T-cell (primary cell): ENCODE results near the gene KLF3. TPM values are rescaled to one million over a fixed set of nuclear protein-coding genes. Genes with fewer than 3 reads are reported as not detected.

ENCODE experiments used
- ATAC-seq, 4 experiments: fragments of 200-7000 bp in 3 of 4; fragments of 150-1000 bp in 1 of 4; cut with Tn5 transposase; replicated peaks in 1 of 4; 1 replicate in 3 of 4; 2 replicates in 1 of 4; pipeline ENCODE4 v1.10.0; 2021; ENCODE audit warnings: moderate library complexity in 3 of 4, mild to moderate bottlenecking in 2 of 4, moderate number of reproducible peaks in 1 of 4
- CTCF ChIA-PET, 2 donors: fragments of 300-600 bp; sonication (Branson Sonifier 250); formaldehyde crosslinking; loops; one replicate each; lab custom pipeline; 2022; ENCODE audit warnings: antibody characterized with exemption in 2 of 2; lab: Charles Lee
- POLR2A ChIA-PET, 2 donors: fragments of 300-600 bp; sonication (Branson Sonifier 250); formaldehyde crosslinking; loops; one replicate each; lab custom pipeline; 2022; ENCODE audit warnings: antibody characterized with exemption in 2 of 2; lab: Charles Lee
- DNase-seq, 35 experiments: peaks; one replicate each; pipeline versions ENCODE4 v3.0.0 to v3.0.0-alpha.2; 2013 to 2023
- H3K27ac ChIP-seq: one replicate; pipeline ENCODE4 v1.5.1; 2013; ENCODE audit warnings: low read length
- H3K27me3 ChIP-seq, 2 experiments: replicated peaks in 1 of 2; 1 replicate in 1 of 2; 2 replicates in 1 of 2; pipeline versions ENCODE4 v1.6.1 to v1.7.0; 2013; ENCODE audit warnings: low read length in 1 of 2, mixed read lengths in 1 of 2; ENCODE audit not compliant: control insufficient read depth in 2 of 2, insufficient read depth in 2 of 2; ENCODE audit errors: extremely low read depth in 1 of 2
- H3K36me3 ChIP-seq, 2 donors: 1 replicate in 1 of 2; 2 replicates in 1 of 2; pipeline versions ENCODE4 v1.6.1 to v1.7.0; 2013; ENCODE audit warnings: low read length in 1 of 2; ENCODE audit not compliant: control insufficient read depth in 2 of 2, insufficient read depth in 1 of 2; ENCODE audit errors: extremely low read depth in 1 of 2
- H3K4me1 ChIP-seq, 2 experiments: 1 replicate in 1 of 2; 2 replicates in 1 of 2; pipeline versions ENCODE4 v1.6.1 to v1.7.0; 2013; ENCODE audit warnings: low read length in 2 of 2, mixed read lengths in 1 of 2; ENCODE audit not compliant: insufficient read depth in 2 of 2, control insufficient read depth in 1 of 2; ENCODE audit errors: extremely low read depth in 1 of 2
- H3K4me3 ChIP-seq, 2 donors: 1 replicate in 1 of 2; 2 replicates in 1 of 2; pipeline versions ENCODE4 v1.5.1 to v1.7.0; 2013; ENCODE audit warnings: mild to moderate bottlenecking in 2 of 2, low read length in 1 of 2, moderate library complexity in 1 of 2; ENCODE audit not compliant: control insufficient read depth in 1 of 2; ENCODE audit errors: extremely low read depth in 1 of 2
- H3K9me3 ChIP-seq: 2 replicates; pipeline ENCODE4 v1.7.0; 2013
- H3K27ac Mint-ChIP-seq, 2 donors: one replicate each; pipeline ENCODE4 v1.8.0; 2020 to 2021; ENCODE audit warnings: mild to moderate bottlenecking in 2 of 2, mixed read lengths in 2 of 2
- H3K27me3 Mint-ChIP-seq, 2 donors: one replicate each; pipeline ENCODE4 v1.8.0; 2021 to 2022; ENCODE audit warnings: mixed read lengths in 2 of 2
- H3K36me3 Mint-ChIP-seq: one replicate; pipeline ENCODE4 v1.8.0; 2021; ENCODE audit warnings: mixed read lengths
- H3K4me1 Mint-ChIP-seq, 3 donors: one replicate each; pipeline ENCODE4 v1.8.0; 2020 to 2022; ENCODE audit warnings: mixed read lengths in 3 of 3, mild to moderate bottlenecking in 1 of 3
- H3K4me3 Mint-ChIP-seq, 3 donors: one replicate each; pipeline ENCODE4 v1.8.0; 2020 to 2022; ENCODE audit warnings: mild to moderate bottlenecking in 3 of 3, mixed read lengths in 3 of 3, moderate library complexity in 3 of 3
- H3K9me3 Mint-ChIP-seq, 3 donors: one replicate each; pipeline ENCODE4 v1.8.0; 2020 to 2022; ENCODE audit warnings: mixed read lengths in 3 of 3
- WGBS: methylation state at CpG from one replicate; pipeline ENCODE4 v1.1.5; 2013; ENCODE audit warnings: missing lambda C conversion rate; ENCODE audit not compliant: insufficient coverage; 5-methylcytosine and 5-hydroxymethylcytosine counted together
- total RNA-seq, 35 experiments: library from RNA in 6 of 35; stranded (reverse) in 6 of 35; fragments of 120-200 nt in 1 of 35; gene quantifications; one replicate each; pipeline versions ENCODE4 v1.2.1 to v1.2.4 and lab custom pipeline; 2013 to 2026

KLF3 gene
- total RNA-seq, 5 donors from 2014 or later (not counting 1 experiment from before 2014, with no cell fraction given), result 115 to 127 (median 124) TPM

GRCh38 chr4:38735870-38736269 is 71.9 kb downstream of the KLF3 start:
- DNase-seq, result no peak
- no peaks in the 10 kb centered on the region for H3K27me3 ChIP-seq
- peaks cover 0 to 7% (median 0%) of the 10 kb centered on the region in 3 donors for H3K9me3 Mint-ChIP-seq
- no peaks in the 10 kb centered on the region for H3K9me3 ChIP-seq
- no peak overlapping the region for H3K4me3 Mint-ChIP-seq
- H3K27ac ChIP-seq, result no peak overlapping the region
- H3K27me3 Mint-ChIP-seq, result peaks cover 0 to 7% of the 10 kb centered on the region in 2 donors
- ChIA-PET CTCF (interaction anchor here (0.6 to 0.7 kb wide), 2 partner anchors 554 to 698 kb away, joined by 4 read pairs; no protein-coding TSS in a partner anchor), POLR2A (interaction anchor here in 1 of 2 donors (0.7 kb wide), 1 partner anchor 15 kb away, joined by 6 read pairs; no protein-coding TSS in a partner anchor)
- WGBS, result no CpG with 5 or more reads among the region's 3 CpGs
- H3K36me3 ChIP-seq, result no peaks in the 10 kb centered on the region
- no peaks in the 10 kb centered on the region for H3K36me3 Mint-ChIP-seq
- H3K4me3 ChIP-seq, result no peak overlapping the region
- H3K4me1 Mint-ChIP-seq, result peaks cover 2 to 5% (median 4%) of the 10 kb centered on the region in 3 donors
- ATAC-seq, result no peak
- H3K4me1 ChIP-seq, result peaks cover 0 to 5% of the 10 kb centered on the region in 2 experiments
- no peak overlapping the region for H3K27ac Mint-ChIP-seq

DNA sequence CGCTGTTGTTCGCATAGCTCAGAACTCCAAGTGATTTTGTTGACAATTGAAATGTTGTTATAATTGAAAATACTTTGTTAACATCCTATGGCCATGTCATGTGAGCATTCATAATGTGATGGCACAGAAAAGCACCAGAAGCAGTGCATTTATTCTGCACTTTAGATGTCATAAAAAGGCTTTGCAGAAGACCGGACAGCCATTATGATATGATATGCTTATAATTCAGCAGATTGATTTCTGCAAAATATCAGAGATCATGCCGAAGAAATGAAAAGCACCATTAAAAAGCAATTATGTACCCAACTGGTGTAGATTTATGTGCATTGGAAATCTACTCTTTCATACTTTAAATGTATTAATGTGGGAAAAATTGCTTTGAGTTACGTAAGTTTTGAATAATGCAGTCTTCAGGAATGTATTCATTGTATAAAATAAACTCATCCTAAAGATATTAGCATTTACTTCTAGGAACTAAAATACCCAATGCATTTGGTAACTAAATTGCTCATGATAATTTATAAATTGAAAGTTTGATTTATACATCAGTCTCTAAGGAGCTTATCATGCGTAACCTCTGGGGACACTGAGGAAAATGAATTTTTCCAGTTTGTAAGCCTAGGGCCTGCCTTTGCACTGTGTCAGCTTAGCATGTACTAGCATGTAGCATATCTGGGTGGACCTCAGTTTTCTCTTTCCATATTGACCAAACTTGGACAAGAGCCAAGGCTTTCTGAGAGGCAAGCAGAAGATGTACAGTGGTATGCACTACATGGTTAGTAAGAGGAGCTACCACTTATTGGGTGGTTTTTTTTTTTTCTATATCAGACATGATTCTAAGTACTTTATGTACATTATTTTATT is 75.2 kb downstream of the KLF3 start:
- Mint-ChIP-seq H3K4me3 (no peak overlapping the region), H3K9me3 (no peaks in the 10 kb centered on the region), H3K36me3 (no peaks in the 10 kb centered on the region), H3K27ac (no peak overlapping the region), H3K4me1 (peaks cover 4 to 6% (median 5%) of the 10 kb centered on the region in 3 donors), H3K27me3 (peaks cover 5 to 10% of the 10 kb centered on the region in 2 donors)
- Histone ChIP-seq H3K27ac (no peak overlapping the region), H3K4me3 (no peak overlapping the region), H3K4me1 (no peaks in the 10 kb centered on the region), H3K36me3 (no peaks in the 10 kb centered on the region), H3K27me3 (no peaks in the 10 kb centered on the region), H3K9me3 (no peaks in the 10 kb centered on the region)
- ATAC-seq, result no peak
- DNase-seq, result no peak
- CTCF ChIA-PET, result interaction anchor here in 1 of 2 donors (0.6 kb wide), 2 partner anchors 18 to 121 kb away, joined by 3 read pairs; no protein-coding TSS in a partner anchor
- WGBS, result 100% methylated on average over 1 of the region's 6 CpGs
- POLR2A ChIA-PET, result interaction anchor here in 1 of 2 donors (0.5 kb wide), 1 partner anchor 449 kb away, joined by 3 read pairs; no protein-coding TSS in a partner anchor

DNA sequence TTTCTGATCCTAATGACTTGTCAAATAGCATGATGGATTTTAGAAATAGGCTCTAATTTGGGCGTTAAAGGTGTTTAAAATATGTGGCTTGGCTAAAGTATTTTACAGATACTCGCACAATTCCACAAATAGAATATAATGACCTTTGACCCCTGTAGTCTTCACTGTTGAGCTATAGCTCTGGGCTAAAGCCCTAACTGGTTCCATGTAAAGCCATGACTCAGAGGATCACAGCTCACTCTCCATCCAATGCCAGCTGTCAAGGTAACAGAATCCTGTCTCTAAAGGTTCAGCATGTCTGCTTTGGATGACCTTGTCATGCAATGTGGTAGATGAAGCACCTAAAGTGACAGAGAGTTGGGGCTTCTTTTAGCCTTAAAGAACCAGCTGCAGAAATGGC is 76.3 kb downstream of the KLF3 start:
- Mint-ChIP-seq H3K4me3 (no peak overlapping the region), H3K27me3 (peaks cover 5 to 10% of the 10 kb centered on the region in 2 donors), H3K27ac (no peak overlapping the region), H3K9me3 (no peaks in the 10 kb centered on the region), H3K36me3 (no peaks in the 10 kb centered on the region), H3K4me1 (peaks cover 4 to 6% (median 5%) of the 10 kb centered on the region in 3 donors)
- WGBS, result no CpG with 5 or more reads among the region's 2 CpGs
- Histone ChIP-seq H3K4me1 (no peaks in the 10 kb centered on the region), H3K4me3 (no peak overlapping the region), H3K9me3 (no peaks in the 10 kb centered on the region), H3K36me3 (no peaks in the 10 kb centered on the region), H3K27ac (no peak overlapping the region), H3K27me3 (no peaks in the 10 kb centered on the region)
- POLR2A ChIA-PET, result interaction anchor here in 1 of 2 donors (0.6 kb wide), 1 partner anchor 569 kb away, joined by 3 read pairs; no protein-coding TSS in a partner anchor
- no peak for DNase-seq
- CTCF ChIA-PET, result no interaction called here
- ATAC-seq, result no peak

DNA sequence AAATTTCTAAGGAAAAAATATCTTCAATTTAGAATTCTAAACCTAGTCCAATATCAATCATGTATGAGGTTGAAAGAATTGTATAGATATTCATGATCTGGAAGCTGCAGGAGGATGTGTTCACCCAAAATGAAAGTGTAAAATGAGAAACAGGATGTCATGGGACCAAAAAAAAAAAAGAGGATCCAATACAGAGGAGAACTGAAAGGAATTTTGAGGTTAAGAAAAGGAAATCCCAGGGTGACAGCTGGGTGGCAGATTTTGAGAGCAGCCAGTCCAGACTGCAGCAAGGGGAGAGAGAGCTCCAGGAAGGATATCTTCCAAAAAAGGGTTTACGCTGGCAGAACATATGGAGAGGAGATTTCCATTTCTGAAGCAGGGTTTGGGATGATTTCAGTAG is 79.9 kb downstream of the KLF3 start:
- H3K4me1 Mint-ChIP-seq, result peaks cover 4 to 6% (median 5%) of the 10 kb centered on the region in 3 donors
- Histone ChIP-seq H3K4me3 (no peak overlapping the region), H3K27ac (no peak overlapping the region), H3K9me3 (no peaks in the 10 kb centered on the region), H3K27me3 (peaks cover 0 to 3% of the 10 kb centered on the region in 2 experiments), H3K4me1 (no peaks in the 10 kb centered on the region), H3K36me3 (no peaks in the 10 kb centered on the region)
- ATAC-seq (no peak), DNase-seq (no peak)
- ChIA-PET POLR2A (no interaction called here), CTCF (interaction anchor here in 1 of 2 donors (0.5 to 0.7 kb wide), 2 partner anchors 60 to 424 kb away, joined by 3 read pairs; no protein-coding TSS in a partner anchor)
- no peaks in the 10 kb centered on the region for H3K36me3 Mint-ChIP-seq
- no peak overlapping the region for H3K4me3 Mint-ChIP-seq
- WGBS, result no CpG with 5 or more reads among the region's 1 CpG
- H3K27me3 Mint-ChIP-seq, result peaks cover 3 to 5% of the 10 kb centered on the region in 2 donors
- no peak overlapping the region for H3K27ac Mint-ChIP-seq
- peaks cover 8 to 16% (median 14%) of the 10 kb centered on the region in 3 donors for H3K9me3 Mint-ChIP-seq

- 100% methylated on average over 4 of the region's 5 CpGs for WGBS
- POLR2A ChIA-PET, result no interaction called here
- no peak overlapping the region for H3K4me3 ChIP-seq
- no peaks in the 10 kb centered on the region for H3K9me3 ChIP-seq
- peaks cover 3 to 5% of the 10 kb centered on the region in 2 donors for H3K27me3 Mint-ChIP-seq
- DNase-seq (no peak), ATAC-seq (no peak)
- CTCF ChIA-PET, result no interaction called here
- H3K27me3 ChIP-seq, result peaks cover 0 to 3% of the 10 kb centered on the region in 2 experiments
- H3K9me3 Mint-ChIP-seq, result peaks cover 8 to 16% (median 14%) of the 10 kb centered on the region in 3 donors
- H3K27ac Mint-ChIP-seq, result no peak overlapping the region
- no peak overlapping the region for H3K4me3 Mint-ChIP-seq
- no peak overlapping the region for H3K27ac ChIP-seq
- no peaks in the 10 kb centered on the region for H3K36me3 Mint-ChIP-seq
- peaks cover 4 to 6% (median 5%) of the 10 kb centered on the region in 3 donors for H3K4me1 Mint-ChIP-seq
- no peaks in the 10 kb centered on the region for H3K36me3 ChIP-seq
- no peaks in the 10 kb centered on the region for H3K4me1 ChIP-seq
Measured at GRCh38 chr4:38745881-38746280, 81.9 kb downstream of the KLF3 start.

- peaks cover 0 to 13% (median 10%) of the 10 kb centered on the region in 3 donors for H3K4me1 Mint-ChIP-seq
- Histone ChIP-seq H3K4me1 (no peaks in the 10 kb centered on the region), H3K27me3 (peaks cover 0 to 3% of the 10 kb centered on the region in 2 experiments), H3K27ac (no peak overlapping the region), H3K36me3 (no peaks in the 10 kb centered on the region), H3K4me3 (no peak overlapping the region), H3K9me3 (no peaks in the 10 kb centered on the region)
- ChIA-PET CTCF (no interaction called here), POLR2A (no interaction called here)
- DNase-seq (no peak), ATAC-seq (no peak)
- no peaks in the 10 kb centered on the region for H3K36me3 Mint-ChIP-seq
- no peak overlapping the region for H3K27ac Mint-ChIP-seq
- H3K27me3 Mint-ChIP-seq, result no peaks in the 10 kb centered on the region
- peaks cover 8 to 16% (median 14%) of the 10 kb centered on the region in 3 donors for H3K9me3 Mint-ChIP-seq
- H3K4me3 Mint-ChIP-seq, result no peak overlapping the region
Measured at GRCh38 chr4:38747629-38748028, 83.6 kb downstream of the KLF3 start.
